Measurements from ENCODE around the gene TLCD3B.

DNA sequence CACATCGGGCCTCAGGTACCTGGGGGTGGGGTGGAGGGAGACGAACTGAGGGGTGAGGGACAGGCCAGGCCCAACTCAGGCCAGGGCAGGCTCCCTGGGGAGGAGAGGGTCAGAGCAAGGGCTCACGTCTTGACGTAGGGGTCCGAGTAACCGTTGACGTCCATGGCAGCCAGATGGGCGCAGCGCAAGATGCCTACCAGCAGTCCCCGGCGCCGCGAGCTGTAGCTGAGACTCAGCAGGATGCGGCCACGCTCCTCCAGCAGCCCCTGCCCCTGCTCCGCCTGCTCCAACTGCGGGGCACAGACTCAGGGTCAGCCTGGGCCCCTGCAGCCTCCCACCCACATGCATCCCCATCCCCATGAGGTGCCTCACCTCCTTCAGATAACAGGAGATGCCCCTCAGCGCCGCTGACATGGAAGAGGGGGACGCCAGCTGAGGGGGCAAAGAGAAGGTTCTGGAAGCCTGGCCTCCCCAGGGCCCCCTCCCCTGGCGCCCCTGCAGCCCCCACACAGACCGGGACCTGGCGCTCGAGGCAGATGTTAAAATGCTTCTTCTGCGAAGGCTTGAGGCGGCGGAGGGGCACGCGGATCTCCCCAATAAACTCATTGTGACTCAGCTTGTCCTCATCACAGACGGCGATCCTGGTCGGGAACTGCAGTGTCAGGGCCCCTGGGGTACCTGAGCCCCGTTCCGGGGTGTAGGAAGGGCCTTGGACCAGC is 24.3 kb downstream of the TLCD3B start:
- TF ChIP-seq POLR2AphosphoS5 (IDR thresholded peaks at IDR 0.05; ENCODE audit: borderline replicate concordance, low read depth, low read length) (no peak), EZH2 (IDR thresholded peaks at IDR 0.05) (no peak), FOXP2 (optimal IDR thresholded peaks at IDR 0.05; ENCODE audit: control extremely low read depth, extremely low read length, insufficient read depth) (no peak)

Data from SK-N-MC (cell line).